HCT116 (cell line): ENCODE data around the gene SHISAL2B. TPM values are rescaled to one million over a fixed set of nuclear protein-coding genes. Genes with fewer than 3 reads are reported as not detected.

Experiments used
- ATAC-seq: fragments of 200-7000 bp; cut with Tn5 transposase; 2 replicates; pipeline ENCODE4 v1.9.1; 2020; ENCODE audit warnings: mild to moderate bottlenecking, moderate library complexity
- BruUV-seq: library from RNA; stranded (reverse); fragments of 400-500 nt; replicated peaks from 2 replicates; lab custom pipeline; 2021; lab: Mats Ljungman, UMichigan
- CTCF ChIA-PET: fragments of 300-600 bp; sonication (Branson Sonifier 250); formaldehyde crosslinking; loops from one replicate; lab custom pipeline; 2021; ENCODE audit warnings: antibody characterized with exemption; lab: Charles Lee
- POLR2A ChIA-PET: fragments of 300-600, 350-600 bp; sonication (Branson Sonifier 250); formaldehyde crosslinking; loops from one replicate; lab custom pipeline; 2021; ENCODE audit warnings: antibody characterized with exemption; lab: Charles Lee
- RAD21 ChIA-PET, 2 experiments: fragments of 300-600 bp; sonication (Branson Sonifier 250); formaldehyde crosslinking; loops; one replicate each; lab custom pipeline; 2023; ENCODE audit warnings: low total read pairs in 2 of 2; ENCODE audit not compliant: uncharacterized antibody in 2 of 2, unreplicated experiment in 2 of 2, low non-redundant PET in 1 of 2; lab: Charles Lee
- DNase-seq: peaks from one replicate; pipeline ENCODE4 v3.0.0-alpha.2; 2010; ENCODE audit warnings: low read depth, low spot score
- H2AFZ ChIP-seq: fragments of 200-600 bp; shearing (Covaris generic), sonication (generic); 2 replicates; pipeline ENCODE4 v1.6.1; 2017; ENCODE audit warnings: low read depth, mixed run types, mixed read lengths, antibody characterized with exemption, low read length; ENCODE audit not compliant: poor library complexity, severe bottlenecking
- H3K27ac ChIP-seq: 2 replicates; pipeline ENCODE4 v1.5.1; 2012; ENCODE audit warnings: low read depth, low read length
- H3K27me3 ChIP-seq: fragments of 200-600 bp; sonication (generic); 2 replicates; pipeline ENCODE4 v1.6.1; 2016; ENCODE audit warnings: mixed run types, low read length, mixed read lengths; ENCODE audit not compliant: insufficient read depth
- H3K36me3 ChIP-seq, 2 experiments: fragments of 200-500 bp in 1 of 2; fragments of 200-600 bp in 1 of 2; sonication (Bioruptor generic) in 1 of 2; sonication (generic) in 1 of 2; 2 replicates each; pipeline versions ENCODE4 v1.5.1 to v1.6.1; 2014 to 2016; ENCODE audit warnings: low read length in 2 of 2, inconsistent platforms in 1 of 2, mixed read lengths in 1 of 2, mixed run types in 1 of 2; ENCODE audit not compliant: insufficient read depth in 2 of 2, control insufficient read depth in 1 of 2
- H3K4me1 ChIP-seq, 2 experiments: fragments of 200-600 bp in 1 of 2; sonication (generic) in 1 of 2; 2 replicates each; pipeline versions ENCODE4 v1.5.1 to v1.6.1; 2012 to 2017; ENCODE audit warnings: low read length in 2 of 2, inconsistent platforms in 1 of 2, mild to moderate bottlenecking in 1 of 2, mixed read lengths in 1 of 2, mixed run types in 1 of 2, moderate library complexity in 1 of 2; ENCODE audit not compliant: insufficient read depth in 2 of 2, control insufficient read depth in 1 of 2
- H3K4me2 ChIP-seq: fragments of 200-600 bp; sonication (generic); 2 replicates; pipeline ENCODE4 v1.6.1; 2017; ENCODE audit warnings: mixed run types, low read length, mixed read lengths
- H3K4me3 ChIP-seq, 2 experiments: fragments of 200-600 bp in 1 of 2; sonication (generic) in 1 of 2; replicated peaks in 1 of 2; 2 replicates each; pipeline ENCODE4 v1.5.1; 2011 to 2016; ENCODE audit warnings: low read length in 2 of 2, control low read depth in 1 of 2, low read depth in 1 of 2, mild to moderate bottlenecking in 1 of 2, mixed read lengths in 1 of 2, mixed run types in 1 of 2
- H3K79me2 ChIP-seq: fragments of 200-600 bp; sonication (generic); 2 replicates; pipeline ENCODE4 v1.6.1; 2017; ENCODE audit warnings: mild to moderate bottlenecking, mixed run types, low read length, moderate library complexity, mixed read lengths; ENCODE audit not compliant: insufficient read depth
- H3K9ac ChIP-seq: fragments of 200-600 bp; sonication (generic); 2 replicates; pipeline ENCODE4 v1.6.1; 2016; ENCODE audit warnings: low read length, mixed read lengths
- H3K9me2 ChIP-seq: fragments of 200-600 bp; sonication (generic), shearing (Covaris generic); 2 replicates; pipeline ENCODE4 v1.6.1; 2017; ENCODE audit warnings: mixed run types, mild to moderate bottlenecking, moderate library complexity; ENCODE audit not compliant: insufficient read depth
- H3K9me3 ChIP-seq, 2 experiments: fragments of 200-500 bp in 1 of 2; fragments of 200-600 bp in 1 of 2; sonication (Bioruptor generic) in 1 of 2; sonication (generic) in 1 of 2; 2 replicates each; pipeline ENCODE4 v1.6.1; 2014 to 2017; ENCODE audit warnings: low read length in 2 of 2, mixed read lengths in 2 of 2, inconsistent platforms in 1 of 2, low read depth in 1 of 2, mild to moderate bottlenecking in 1 of 2, mixed run types in 1 of 2, moderate library complexity in 1 of 2; ENCODE audit not compliant: control insufficient read depth in 1 of 2, insufficient read depth in 1 of 2
- H4K20me1 ChIP-seq: fragments of 200-600 bp; sonication (generic), shearing (Covaris generic); 2 replicates; pipeline ENCODE4 v1.6.1; 2017; ENCODE audit warnings: mixed run types, mild to moderate bottlenecking, moderate library complexity; ENCODE audit not compliant: insufficient read depth
- CBX3 ChIP-seq: IDR thresholded peaks from 2 replicates; pipeline ENCODE4 v1.6.1; 2012; ENCODE audit warnings: low read depth
- CEBPB ChIP-seq: IDR thresholded peaks from 2 replicates; pipeline ENCODE4 v1.6.1; 2012; ENCODE audit warnings: low read depth
- EGR1 ChIP-seq: IDR thresholded peaks from 2 replicates; pipeline ENCODE4 v1.6.1; 2012; ENCODE audit warnings: low read depth
- FOSL1 ChIP-seq: IDR thresholded peaks from 2 replicates; pipeline ENCODE4 v1.6.1; 2012; ENCODE audit warnings: low read depth
- POLR2AphosphoS5 ChIP-seq: IDR thresholded peaks from 2 replicates; pipeline ENCODE4 v1.6.1; 2011; ENCODE audit warnings: mild to moderate bottlenecking, low read depth, low read length, moderate library complexity
- RAD21 ChIP-seq: IDR thresholded peaks from 2 replicates; pipeline ENCODE4 v1.6.1; 2012; ENCODE audit warnings: low read depth, mild to moderate bottlenecking
- TCF7L2 ChIP-seq: IDR thresholded peaks from 2 replicates; pipeline ENCODE4 v1.7.0; 2011; ENCODE audit warnings: borderline replicate concordance, inconsistent platforms; ENCODE audit not compliant: insufficient read depth, insufficient read length; ENCODE audit errors: extremely low read depth
- YY1 ChIP-seq: IDR thresholded peaks from 2 replicates; pipeline ENCODE4 v1.6.1; 2011; ENCODE audit warnings: low read length, low read depth, moderate library complexity, mild to moderate bottlenecking; ENCODE audit not compliant: insufficient replicate concordance; ENCODE audit errors: extremely low read depth
- intact Hi-C: fragments of 100-400 bp; cut with micrococcal nuclease; formaldehyde crosslinking; loops from 2 replicates; pipeline ENCODE4 v1.10.0; 2022
- total RNA-seq: library from RNA; stranded (reverse); gene quantifications from one replicate; pipeline ENCODE4 v1.2.1, GENCODE V29; 2021; ENCODE audit not compliant: unreplicated experiment
- TF ChIP-seq, protein P1 (sequence below), 3 experiments: fragments of 200-600 bp in 1 of 3; sonication (generic) in 1 of 3; IDR thresholded peaks in 2 of 3; conservative IDR thresholded peaks in 1 of 3; 2 replicates each; pipeline ENCODE4 v1.5.1; 2012 to 2017; ENCODE audit warnings: low read depth in 2 of 3, low read length in 2 of 3, antibody characterized with exemption in 1 of 3, borderline replicate concordance in 1 of 3, control low read depth in 1 of 3, mild to moderate bottlenecking in 1 of 3, mixed read lengths in 1 of 3, mixed run types in 1 of 3, moderate library complexity in 1 of 3; ENCODE audit not compliant: insufficient read depth in 1 of 3
- TF ChIP-seq, protein P2 (sequence below): IDR thresholded peaks from 2 replicates; pipeline ENCODE4 v1.6.1; 2012

SHISAL2B gene
- total RNA-seq, 1 experiment from 2014 or later: not detected

DNA sequence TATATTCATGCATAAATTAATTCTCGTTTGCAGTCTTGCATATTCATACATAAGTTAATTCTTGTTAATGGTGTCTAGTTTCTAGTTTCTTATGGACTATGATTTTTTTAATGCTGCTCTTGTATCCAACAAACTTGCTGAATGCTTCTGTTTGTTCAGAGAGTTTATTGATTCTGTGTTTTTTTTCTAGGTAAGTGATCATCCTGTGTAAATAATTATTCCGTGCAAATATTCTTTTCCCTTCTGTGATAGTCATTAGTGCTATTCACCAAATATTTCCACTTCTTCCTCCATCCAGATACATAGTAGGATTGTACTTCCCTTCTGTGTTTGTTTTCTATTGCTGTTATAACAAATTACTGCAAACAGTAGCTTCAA lies 35.8 kb upstream of the SHISAL2B start:
- ChIA-PET POLR2A (no interaction called here), RAD21 (no interaction called here), CTCF (no interaction called here)
- no peak overlapping the region for H3K4me2 ChIP-seq
- no peak overlapping the region for H3K4me3 ChIP-seq
- ATAC-seq (no peak), DNase-seq (no peak)
- TF ChIP-seq POLR2AphosphoS5 (no peak), EGR1 (no peak), TCF7L2 (no peak), YY1 (no peak), CBX3 (no peak), CEBPB (no peak), RAD21 (no peak), FOSL1 (no peak)
- TF ChIP-seq, protein P1, sequence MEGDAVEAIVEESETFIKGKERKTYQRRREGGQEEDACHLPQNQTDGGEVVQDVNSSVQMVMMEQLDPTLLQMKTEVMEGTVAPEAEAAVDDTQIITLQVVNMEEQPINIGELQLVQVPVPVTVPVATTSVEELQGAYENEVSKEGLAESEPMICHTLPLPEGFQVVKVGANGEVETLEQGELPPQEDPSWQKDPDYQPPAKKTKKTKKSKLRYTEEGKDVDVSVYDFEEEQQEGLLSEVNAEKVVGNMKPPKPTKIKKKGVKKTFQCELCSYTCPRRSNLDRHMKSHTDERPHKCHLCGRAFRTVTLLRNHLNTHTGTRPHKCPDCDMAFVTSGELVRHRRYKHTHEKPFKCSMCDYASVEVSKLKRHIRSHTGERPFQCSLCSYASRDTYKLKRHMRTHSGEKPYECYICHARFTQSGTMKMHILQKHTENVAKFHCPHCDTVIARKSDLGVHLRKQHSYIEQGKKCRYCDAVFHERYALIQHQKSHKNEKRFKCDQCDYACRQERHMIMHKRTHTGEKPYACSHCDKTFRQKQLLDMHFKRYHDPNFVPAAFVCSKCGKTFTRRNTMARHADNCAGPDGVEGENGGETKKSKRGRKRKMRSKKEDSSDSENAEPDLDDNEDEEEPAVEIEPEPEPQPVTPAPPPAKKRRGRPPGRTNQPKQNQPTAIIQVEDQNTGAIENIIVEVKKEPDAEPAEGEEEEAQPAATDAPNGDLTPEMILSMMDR (IDR thresholded peaks at IDR 0.05 in 2 of 3, conservative IDR thresholded peaks at IDR 0.05 in 1 of 3; ENCODE audit: borderline replicate concordance in 1 of 3, insufficient read depth in 1 of 3, low read depth in 2 of 3, low read length in 2 of 3): no peak
- TF ChIP-seq, protein P2, sequence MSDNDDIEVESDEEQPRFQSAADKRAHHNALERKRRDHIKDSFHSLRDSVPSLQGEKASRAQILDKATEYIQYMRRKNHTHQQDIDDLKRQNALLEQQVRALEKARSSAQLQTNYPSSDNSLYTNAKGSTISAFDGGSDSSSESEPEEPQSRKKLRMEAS: no peak
- no TSS peak for BruUV-seq
- H3K9me2 ChIP-seq: no peaks in the 10 kb centered on the region
- H3K79me2 ChIP-seq: no peaks in the 10 kb centered on the region
- no peaks in the 10 kb centered on the region for H3K27me3 ChIP-seq
- H4K20me1 ChIP-seq: no peaks in the 10 kb centered on the region
- no peak overlapping the region for H3K27ac ChIP-seq
- no peak overlapping the region for H2AFZ ChIP-seq
- H3K36me3 ChIP-seq: no peaks in the 10 kb centered on the region
- no peak overlapping the region for H3K9ac ChIP-seq
- H3K9me3 ChIP-seq: no peaks in the 10 kb centered on the region
- no peaks in the 10 kb centered on the region for H3K4me1 ChIP-seq
- intact Hi-C loops: no loop called here
